GM10248 (cell line): Measurements from ENCODE around the gene GBF1.

Experiments used
- CTCF ChIA-PET: fragments of 300-600 bp; sonication (Branson Sonifier 250); formaldehyde crosslinking; extraction: SDS; loops from one replicate; lab custom pipeline; 2021; ENCODE audit warnings: antibody characterized with exemption; lab: Yijun Ruan, JAX
- POLR2A ChIA-PET: fragments of 350-650 bp; sonication (Branson Sonifier 250); formaldehyde crosslinking; extraction: SDS; loops from one replicate; lab custom pipeline; 2020; ENCODE audit warnings: antibody characterized with exemption; lab: Yijun Ruan, JAX
- DNase-seq: peaks from one replicate; pipeline ENCODE4 v3.0.0; 2012; ENCODE audit errors: extremely low spot score
- TF ChIP-seq, protein P1 (sequence below): IDR thresholded peaks from 2 replicates; pipeline ENCODE4 v1.5.1; 2012; ENCODE audit warnings: mild to moderate bottlenecking, low read depth; ENCODE audit errors: extremely low read depth, missing control alignments, control extremely low read depth

The GBF1 gene

DNA sequence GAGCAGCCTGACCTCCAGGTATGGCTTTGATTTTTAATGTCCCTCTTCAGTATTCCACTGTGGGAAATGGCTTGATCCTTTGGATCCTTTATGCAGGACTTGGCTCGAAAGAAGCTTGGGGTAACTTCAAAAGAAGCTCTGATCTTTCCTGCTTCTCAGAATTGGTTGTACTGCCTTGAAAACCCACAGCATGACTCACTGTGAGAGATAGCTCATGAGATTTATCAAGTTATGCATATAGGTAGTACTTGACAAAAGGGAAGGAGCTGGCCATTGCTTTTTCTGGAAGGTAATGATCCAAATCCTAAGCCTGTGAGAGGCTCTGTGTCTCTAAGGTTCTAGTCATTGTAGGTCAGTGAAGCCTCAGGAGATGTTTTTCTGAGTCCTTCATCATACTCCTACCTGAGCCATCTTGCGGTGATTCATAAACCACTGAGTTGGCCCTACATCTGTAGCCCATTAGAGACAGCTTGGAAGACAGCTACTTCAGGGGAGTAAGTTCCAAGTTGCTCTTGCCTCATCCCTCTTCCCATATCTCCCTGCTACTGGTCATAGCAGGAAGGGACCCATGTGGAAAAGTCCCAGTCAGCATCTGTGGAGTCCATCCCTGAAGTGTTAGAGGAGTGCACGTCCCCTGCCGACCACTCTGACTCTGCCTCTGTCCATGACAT lies 113.5 kb downstream of the GBF1 start:
- DNase-seq = no peak
- TF ChIP-seq, protein P1, sequence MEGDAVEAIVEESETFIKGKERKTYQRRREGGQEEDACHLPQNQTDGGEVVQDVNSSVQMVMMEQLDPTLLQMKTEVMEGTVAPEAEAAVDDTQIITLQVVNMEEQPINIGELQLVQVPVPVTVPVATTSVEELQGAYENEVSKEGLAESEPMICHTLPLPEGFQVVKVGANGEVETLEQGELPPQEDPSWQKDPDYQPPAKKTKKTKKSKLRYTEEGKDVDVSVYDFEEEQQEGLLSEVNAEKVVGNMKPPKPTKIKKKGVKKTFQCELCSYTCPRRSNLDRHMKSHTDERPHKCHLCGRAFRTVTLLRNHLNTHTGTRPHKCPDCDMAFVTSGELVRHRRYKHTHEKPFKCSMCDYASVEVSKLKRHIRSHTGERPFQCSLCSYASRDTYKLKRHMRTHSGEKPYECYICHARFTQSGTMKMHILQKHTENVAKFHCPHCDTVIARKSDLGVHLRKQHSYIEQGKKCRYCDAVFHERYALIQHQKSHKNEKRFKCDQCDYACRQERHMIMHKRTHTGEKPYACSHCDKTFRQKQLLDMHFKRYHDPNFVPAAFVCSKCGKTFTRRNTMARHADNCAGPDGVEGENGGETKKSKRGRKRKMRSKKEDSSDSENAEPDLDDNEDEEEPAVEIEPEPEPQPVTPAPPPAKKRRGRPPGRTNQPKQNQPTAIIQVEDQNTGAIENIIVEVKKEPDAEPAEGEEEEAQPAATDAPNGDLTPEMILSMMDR = no peak
- POLR2A ChIA-PET = interaction anchor here (0.7 kb wide), 1 partner anchor 182 kb away, joined by 3 read pairs; no protein-coding TSS in a partner anchor
- CTCF ChIA-PET = interaction anchor here (1.1 to 17.4 kb wide), 6 partner anchors 8 to 127 kb away, joined by 3 to 566 read pairs (median 4); partner anchors contain the start of genes ELOVL3, FBXL15 and PITX3

DNA sequence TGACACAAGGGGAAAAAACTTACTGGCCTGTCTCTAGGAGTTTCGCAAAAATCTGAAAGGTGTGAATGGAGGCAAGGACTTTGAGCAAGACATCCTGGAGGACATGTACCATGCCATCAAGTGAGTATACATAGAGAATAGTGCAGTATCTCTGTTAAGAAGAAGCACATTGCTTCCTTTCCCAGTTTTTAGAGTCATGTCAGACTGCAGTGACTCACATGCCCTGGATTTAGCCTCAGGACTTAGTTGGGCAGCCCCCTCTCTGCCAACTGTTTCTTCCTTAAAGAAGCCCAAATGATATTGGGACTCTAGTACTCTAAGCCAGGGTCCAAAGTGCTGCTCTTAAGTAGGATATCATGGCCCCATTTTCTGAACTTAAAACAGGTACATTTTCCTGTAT lies 122.1 kb downstream of the GBF1 start:
- ChIA-PET CTCF (interaction anchor here (1.7 to 10.3 kb wide), 2 partner anchors 14 to 216 kb away, joined by 4 to 85 read pairs; no protein-coding TSS in a partner anchor), POLR2A (no interaction called here)
- no peak for DNase-seq
- TF ChIP-seq, protein P1 = no peak

DNA sequence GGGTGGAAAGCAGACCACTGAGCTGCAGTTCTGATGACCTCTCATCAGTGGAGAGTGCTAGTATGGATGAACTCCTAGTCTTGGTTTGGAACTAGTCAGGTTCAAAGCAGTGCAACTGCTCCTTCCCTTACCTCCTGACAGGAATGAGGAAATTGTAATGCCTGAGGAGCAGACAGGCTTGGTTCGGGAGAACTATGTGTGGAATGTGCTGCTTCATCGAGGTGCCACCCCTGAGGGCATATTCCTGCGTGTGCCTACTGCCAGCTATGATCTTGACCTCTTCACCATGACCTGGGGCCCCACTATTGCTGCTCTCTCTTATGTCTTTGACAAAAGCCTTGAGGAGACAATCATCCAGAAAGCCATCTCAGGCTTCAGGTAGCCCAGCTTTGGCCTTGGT lies 122.7 kb downstream of the GBF1 start:
- TF ChIP-seq, protein P1 = no peak
- POLR2A ChIA-PET = interaction anchor here (0.6 kb wide), 1 partner anchor 224 kb away, joined by 4 read pairs; no protein-coding TSS in a partner anchor
- DNase-seq = no peak
- CTCF ChIA-PET = interaction anchor here (1.7 to 10.3 kb wide), 4 partner anchors 15 to 216 kb away, joined by 4 to 85 read pairs (median 9); no protein-coding TSS in a partner anchor

DNA sequence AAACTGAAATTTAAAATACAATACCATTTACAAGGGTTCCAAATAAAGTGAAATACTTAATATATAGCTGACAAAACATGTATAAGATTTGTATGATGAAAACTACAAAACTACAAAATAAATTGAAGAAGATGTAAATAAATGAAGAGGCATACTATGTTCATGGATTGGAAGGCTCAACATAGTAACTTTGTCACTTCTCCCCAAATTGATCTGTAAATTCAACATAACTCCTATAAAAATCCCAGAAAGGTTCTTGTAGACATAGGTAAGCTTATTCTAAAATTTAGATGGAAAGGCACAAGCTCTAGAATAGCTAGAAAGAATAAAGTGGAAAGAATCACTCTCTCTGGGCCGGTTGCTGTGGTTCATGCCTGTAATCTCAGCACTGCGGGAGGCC lies 126.0 kb downstream of the GBF1 start:
- no peak for DNase-seq
- TF ChIP-seq, protein P1 = no peak
- ChIA-PET POLR2A (no interaction called here), CTCF (interaction anchor here (0.6 to 10.3 kb wide), 6 partner anchors 11 to 139 kb away, joined by 3 to 85 read pairs (median 4); no protein-coding TSS in a partner anchor)

DNA sequence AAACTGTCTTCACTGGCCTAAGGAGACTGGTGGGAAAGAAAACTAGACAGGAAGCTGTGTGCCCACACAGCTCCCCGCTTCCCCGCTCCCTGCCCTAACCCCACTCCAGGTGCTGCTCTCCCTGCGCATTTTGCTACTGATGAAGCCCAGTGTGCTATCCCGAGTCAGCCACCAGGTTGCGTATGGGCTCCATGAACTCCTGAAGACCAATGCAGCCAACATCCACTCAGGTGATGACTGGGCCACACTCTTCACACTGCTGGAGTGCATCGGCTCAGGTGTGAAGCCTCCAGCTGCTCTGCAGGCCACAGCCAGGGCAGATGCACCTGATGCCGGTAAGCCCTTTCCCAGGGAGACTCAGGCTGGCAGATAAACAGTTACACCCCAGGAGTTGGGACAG lies 129.9 kb downstream of the GBF1 start:
- CTCF ChIA-PET = interaction anchor here (1.0 to 10.3 kb wide), 9 partner anchors 9 to 143 kb away, joined by 3 to 85 read pairs (median 4); no protein-coding TSS in a partner anchor
- DNase-seq = no peak
- TF ChIP-seq, protein P1 = no peak
- POLR2A ChIA-PET = no interaction called here

DNA sequence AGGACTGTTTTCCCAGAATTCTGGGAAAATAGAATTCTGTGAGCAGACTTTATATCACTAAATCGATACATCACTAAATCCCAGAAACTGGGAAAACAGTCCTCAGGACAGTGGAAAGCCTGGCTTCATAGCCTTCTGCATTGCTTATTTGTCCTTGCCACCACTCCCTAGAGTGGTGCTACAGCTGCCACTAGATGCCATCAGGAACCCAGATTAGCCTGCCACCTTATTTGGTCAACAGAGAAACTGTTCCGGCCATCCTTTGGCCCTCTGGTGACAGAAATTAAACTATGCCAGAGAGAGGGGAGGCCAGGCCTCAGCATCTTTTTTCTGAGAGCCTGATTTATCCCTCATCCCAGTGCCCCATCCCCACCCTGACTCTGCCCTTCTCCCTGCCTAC lies 130.5 kb downstream of the GBF1 start:
- CTCF ChIA-PET = interaction anchor here (1.1 to 10.3 kb wide), 7 partner anchors 8 to 144 kb away, joined by 3 to 85 read pairs (median 4); no protein-coding TSS in a partner anchor
- POLR2A ChIA-PET = no interaction called here
- TF ChIP-seq, protein P1 = no peak
- no peak for DNase-seq
